ENCODE measurements around the gene IER2.

IER2 gene, protein sequence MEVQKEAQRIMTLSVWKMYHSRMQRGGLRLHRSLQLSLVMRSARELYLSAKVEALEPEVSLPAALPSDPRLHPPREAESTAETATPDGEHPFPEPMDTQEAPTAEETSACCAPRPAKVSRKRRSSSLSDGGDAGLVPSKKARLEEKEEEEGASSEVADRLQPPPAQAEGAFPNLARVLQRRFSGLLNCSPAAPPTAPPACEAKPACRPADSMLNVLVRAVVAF

DNA sequence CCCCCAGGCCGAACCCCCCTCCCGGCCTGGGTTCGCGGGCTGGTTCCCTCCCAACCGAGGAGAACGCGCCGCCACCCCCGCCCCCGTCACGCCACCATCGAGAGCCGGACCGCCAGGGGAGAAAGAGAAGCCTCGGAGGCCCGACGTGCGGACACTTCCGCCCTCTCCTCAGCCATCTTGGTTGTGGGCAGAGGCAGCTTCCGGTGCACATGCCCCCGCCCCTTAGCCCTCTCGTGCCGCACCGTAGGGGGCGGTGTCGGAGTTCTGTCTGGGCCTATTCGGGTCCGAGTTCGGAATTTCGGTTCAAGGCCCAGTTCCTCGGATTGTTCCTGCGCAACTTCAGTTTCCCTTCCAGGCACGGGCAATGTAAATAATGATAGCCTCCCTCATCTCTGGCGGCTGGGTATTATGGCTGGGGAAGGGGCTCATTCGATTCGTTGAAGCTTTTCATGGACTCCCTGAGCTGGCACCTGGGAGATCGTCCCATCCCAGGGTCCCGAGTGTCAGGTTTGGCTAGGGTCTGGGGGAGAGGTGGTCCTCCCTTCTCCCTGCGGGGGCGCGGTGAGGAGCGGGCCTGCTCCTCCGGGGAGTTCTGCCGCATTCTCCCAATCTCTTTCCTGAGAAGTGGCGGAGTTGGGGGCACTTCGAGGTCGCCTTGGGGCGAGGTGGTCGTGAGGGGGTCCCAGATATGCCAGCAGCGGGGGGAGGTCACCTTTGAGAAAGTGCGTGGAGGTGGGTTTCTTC lies at the start of gene IER2, which contains the start of gene STX10:
Gene IER2 (plus strand): TSS at position 225 of the 744 bp plus-strand sequence. CDS start 2,776 bp downstream, outside the sequence.
Gene STX10 (minus strand): TSS at position 189 of the 744 bp plus-strand sequence. CDS start 202 bp downstream, outside the sequence.
- DNase-seq, result peak; percentile 75

- no peak for DNase-seq
Measured at GRCh38 chr19:13100841-13101589, 49.2 kb upstream of the IER2 start.

GRCh38 chr19:13101590-13102415 lies 48.4 kb upstream of the IER2 start:
- no peak for DNase-seq

DNA sequence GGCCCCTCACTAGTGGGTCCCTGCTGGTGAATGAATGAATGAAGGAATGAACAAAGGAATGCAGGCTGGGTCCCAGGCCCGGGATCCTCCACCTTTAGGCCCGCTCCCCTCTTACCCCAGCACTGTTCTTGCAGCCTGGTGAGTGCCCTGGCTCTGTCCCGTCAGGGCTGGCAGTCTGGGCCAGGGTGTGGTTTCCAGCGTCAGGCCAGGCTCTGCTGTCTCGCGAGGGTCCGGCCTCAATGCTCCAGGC lies 47.9 kb upstream of the IER2 start:
- DNase-seq, result no peak

GRCh38 chr19:13102666-13103580 lies 47.3 kb upstream of the IER2 start, which contains the start of gene LYL1:
Gene LYL1, minus strand, starts transcription at chr19:13102858. Its CDS starts 1,687 bp downstream, at chr19:13101171.
- no peak for DNase-seq

DNA sequence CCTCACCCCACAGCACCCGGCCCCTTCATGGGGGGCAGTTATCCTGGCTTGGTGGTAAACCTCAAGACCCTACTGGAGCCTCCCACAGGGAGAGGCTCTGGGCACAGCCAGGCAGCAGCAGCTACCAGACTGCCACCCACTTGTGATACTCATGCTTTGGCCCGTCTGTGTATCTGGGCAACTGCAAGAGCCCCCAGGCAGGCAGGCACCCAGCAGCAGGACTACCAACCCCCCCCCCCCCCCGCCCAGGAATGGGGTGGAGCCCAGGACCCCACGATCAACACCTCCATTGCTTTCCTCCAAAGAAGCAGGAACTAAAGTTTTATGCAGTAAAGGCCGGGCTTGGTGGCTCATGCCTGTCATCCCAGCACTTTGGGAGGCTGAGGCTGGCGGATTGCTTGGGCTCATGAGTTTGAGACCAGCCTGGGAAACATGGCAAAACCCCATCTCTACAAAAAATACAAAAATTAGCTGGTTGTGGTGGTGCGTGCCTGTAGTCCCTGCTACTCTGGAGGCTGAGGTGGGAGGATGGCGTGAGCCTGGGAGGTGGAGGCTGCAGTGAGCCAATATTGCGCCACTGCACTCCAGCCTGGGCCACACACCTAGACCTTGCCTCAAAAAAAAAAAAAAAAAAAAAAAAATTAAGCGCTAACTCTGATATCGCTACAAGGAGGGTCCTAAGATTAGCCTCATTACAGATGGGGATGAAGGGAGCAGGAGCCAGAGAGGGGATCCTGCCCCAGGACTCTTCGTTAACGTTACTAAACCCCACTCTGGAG lies 46.4 kb upstream of the IER2 start:
- no peak for DNase-seq

- no peak for DNase-seq
Measured at GRCh38 chr19:13104360-13104847, 45.8 kb upstream of the IER2 start.

- DNase-seq, result no peak
Measured at GRCh38 chr19:13104848-13105711, 45.1 kb upstream of the IER2 start.

DNA sequence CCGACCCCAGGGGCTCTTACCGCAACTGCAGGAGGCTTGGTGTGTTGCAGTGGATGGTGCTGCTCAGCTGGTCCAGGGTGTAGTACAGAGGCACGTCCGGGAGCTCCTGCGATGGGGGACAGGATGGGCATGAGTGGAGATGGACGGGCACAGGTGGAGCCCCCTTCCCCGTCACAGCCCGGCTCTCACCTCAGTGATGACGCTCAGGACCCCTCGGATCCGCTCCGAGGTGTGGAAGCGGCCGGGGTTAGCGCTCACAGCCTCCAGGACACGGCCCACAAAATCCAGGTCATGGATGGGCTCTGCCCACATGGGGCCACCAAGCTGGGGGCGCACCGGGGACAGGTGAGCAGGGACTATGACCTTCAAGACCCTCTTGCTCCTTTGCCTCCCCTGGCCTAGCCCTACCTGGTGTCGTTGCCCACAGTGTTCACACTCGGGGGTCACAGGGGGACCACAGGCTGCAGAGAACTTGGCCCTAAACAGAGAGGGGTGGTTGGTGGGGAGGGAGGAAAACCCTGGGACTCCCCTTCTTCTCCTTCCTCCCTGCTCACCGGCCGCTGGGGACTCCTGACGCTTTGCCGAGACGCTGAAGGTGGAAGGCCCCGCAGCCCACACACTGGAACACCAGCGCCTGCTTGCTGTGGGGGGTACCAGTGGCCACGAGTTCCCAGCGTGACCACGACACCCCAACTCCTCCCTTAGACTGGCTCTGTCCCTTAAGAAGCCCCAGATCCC lies 40.7 kb upstream of the IER2 start:
- no peak for DNase-seq

DNA sequence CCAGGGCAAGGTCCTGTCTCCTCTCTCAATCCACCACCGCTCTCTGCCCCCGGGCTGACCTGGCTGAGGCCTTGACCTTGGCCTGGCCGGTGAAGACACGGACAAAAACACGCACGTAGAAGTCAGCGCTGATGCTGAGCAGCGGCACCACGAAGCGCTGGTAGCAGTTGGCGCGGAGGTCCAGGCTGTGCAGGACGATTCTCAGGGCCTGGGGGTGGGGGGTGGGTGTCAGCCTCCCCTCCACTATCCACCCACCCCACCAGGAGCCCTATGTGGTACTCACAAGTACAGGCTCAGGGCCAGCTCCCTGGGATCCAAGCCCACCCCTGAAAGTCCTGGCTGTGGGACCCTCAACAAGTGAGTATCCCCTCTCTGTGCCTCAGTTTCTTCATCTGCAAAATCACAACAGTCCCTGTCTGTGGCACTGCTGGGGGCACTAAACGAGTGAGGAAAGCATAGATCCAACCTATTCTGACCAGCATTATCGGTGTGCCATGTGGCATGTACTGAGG lies 40.1 kb upstream of the IER2 start:
- DNase-seq, result no peak

DNA sequence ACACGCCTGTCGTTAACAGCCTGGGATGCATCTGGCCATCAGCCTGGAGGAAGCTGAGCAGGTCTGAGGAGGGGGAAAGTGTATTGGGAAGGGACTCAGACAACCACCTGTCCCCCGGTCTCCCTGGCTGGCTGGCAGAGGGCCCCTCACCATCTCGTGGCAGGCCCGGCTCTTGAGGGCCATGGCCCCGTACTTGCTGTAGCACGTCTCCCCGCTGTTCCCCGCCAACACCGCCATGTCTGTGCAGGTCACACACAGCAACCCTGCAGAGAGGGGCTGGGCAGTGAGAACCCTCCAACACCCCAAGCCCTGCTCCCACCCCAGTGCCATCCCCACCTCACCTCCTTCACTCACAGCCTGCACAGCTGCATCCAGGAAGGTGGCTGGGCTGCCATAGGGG lies 37.7 kb upstream of the IER2 start:
- no peak for DNase-seq

GRCh38 chr19:13115936-13116281 lies 34.3 kb upstream of the IER2 start:
- no peak for DNase-seq

DNA sequence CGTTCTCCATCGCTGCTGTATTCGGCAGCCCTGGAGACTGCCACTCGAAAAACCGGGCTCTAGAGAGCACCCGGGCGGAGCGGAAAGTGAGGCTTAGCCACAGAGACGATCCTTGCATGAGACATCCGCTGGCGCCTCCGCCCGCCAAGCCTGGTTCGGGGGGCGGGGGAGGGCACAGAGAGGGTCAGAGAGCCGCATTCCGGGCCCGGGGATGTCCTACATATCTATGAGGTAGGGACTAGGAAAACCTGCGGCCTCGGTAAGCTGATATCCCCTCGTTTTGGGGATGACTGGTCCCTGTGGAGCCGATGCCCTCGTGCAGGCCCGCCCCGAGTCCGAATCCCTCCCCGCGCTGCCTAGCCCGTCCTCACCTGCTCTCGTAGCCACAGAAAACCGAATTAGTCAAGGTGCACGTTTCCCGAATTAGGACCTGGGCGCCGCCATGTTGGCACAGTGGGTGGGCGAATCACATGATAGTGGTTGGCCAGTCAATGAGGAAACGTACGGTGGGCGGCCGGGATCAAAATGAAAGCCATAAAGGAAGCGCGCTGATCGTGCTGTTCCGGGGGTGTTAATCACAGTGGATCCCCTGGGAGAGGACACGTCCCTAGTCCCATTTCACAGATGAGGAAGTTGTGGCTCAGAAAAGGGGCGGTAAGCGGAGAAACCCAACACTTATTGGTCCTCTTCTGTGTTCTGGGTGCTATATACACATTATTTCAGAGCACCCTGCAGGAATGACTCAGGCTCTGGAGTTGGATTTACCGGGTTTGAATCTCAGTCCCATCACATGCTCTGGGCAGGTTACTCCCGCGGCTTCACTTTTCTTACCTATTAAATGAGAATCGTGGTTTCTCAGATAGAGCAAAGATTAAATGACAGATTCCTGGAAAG lies 33.7 kb upstream of the IER2 start, which contains the start of gene TRMT1:
Gene TRMT1 (minus strand): TSS at position 459 of the 894 bp plus-strand sequence. CDS start 341 bp downstream, at position 118.
- DNase-seq, result peak; percentile 56

GRCh38 chr19:13117176-13117771 lies 32.9 kb upstream of the IER2 start:
- no peak for DNase-seq

GRCh38 chr19:13117772-13118423 lies 32.3 kb upstream of the IER2 start, which contains the start of gene NACC1:
Gene NACC1, plus strand, starts transcription at chr19:13118264. Its CDS starts 16,944 bp downstream, at chr19:13135208.
- DNase-seq, result peak; percentile 67

GRCh38 chr19:13118424-13119193 lies 31.6 kb upstream of the IER2 start:
- no peak for DNase-seq

Measured in NCI-H2081 treated with DMSO at 0.1 percent for 48 hours (cell line).